K562 (cell line): ENCODE data around the gene CCDC85C. TPM values are rescaled to one million over a fixed set of nuclear protein-coding genes. Genes with fewer than 3 reads are reported as not detected.

Source experiments
- ATAC-seq: fragments of 200-7000 bp; cut with Tn5 transposase; 3 replicates; pipeline ENCODE4 v1.9.1; 2020; ENCODE audit warnings: moderate library complexity
- BruUV-seq: library from RNA; stranded (reverse); fragments of 400-500 nt; replicated peaks from 2 replicates; lab custom pipeline; 2021; lab: Mats Ljungman, UMichigan
- CTCF ChIA-PET: fragments of 300-600 bp; formaldehyde crosslinking; extraction: SDS; loops from one replicate; lab custom pipeline; 2021; ENCODE audit warnings: low intra/inter-chr PET ratio; lab: Yijun Ruan, JAX
- POLR2A ChIA-PET: fragments of 300-600, 350-650 bp; sonication (Branson Sonifier 250); formaldehyde crosslinking; extraction: SDS; loops from one replicate; lab custom pipeline; 2021; ENCODE audit warnings: antibody characterized with exemption, inconsistent platforms; lab: Yijun Ruan, JAX
- DNase-seq, 4 experiments: peaks; one replicate each; pipeline versions ENCODE4 v3.0.0 to v3.0.0-alpha.2; 2011 to 2018; ENCODE audit warnings: low spot score in 3 of 4, mixed read lengths in 3 of 4; ENCODE audit errors: extremely low read depth in 1 of 4
- FAIRE-seq: peaks from 2 replicates; lab custom pipeline; 2011; peaks lifted over from hg19 to GRCh38; lab: Jason Lieb, UNC
- H2AFZ ChIP-seq: 2 replicates; pipeline ENCODE4 v1.6.0; 2011; ENCODE audit warnings: low read depth, low read length, control low read depth, inconsistent platforms
- H3K27ac ChIP-seq: fragments of 200-600 bp; 3 replicates; pipeline ENCODE4 v1.8.0; 2011; ENCODE audit warnings: low read depth, mild to moderate bottlenecking, control low read depth, inconsistent platforms, low read length, moderate library complexity, mixed read lengths; ENCODE audit errors: extremely low read depth
- H3K27me3 ChIP-seq, 2 experiments: fragments of 300-600 bp in 1 of 2; 2 replicates in 1 of 2; 3 replicates in 1 of 2; pipeline versions ENCODE4 v1.6.0 to v1.8.0; 2011; ENCODE audit warnings: inconsistent platforms in 2 of 2, low read length in 2 of 2, mild to moderate bottlenecking in 1 of 2, mixed read lengths in 1 of 2, moderate library complexity in 1 of 2; ENCODE audit not compliant: control insufficient read depth in 2 of 2, insufficient read depth in 2 of 2
- H3K36me3 ChIP-seq: fragments of 300-600 bp; 3 replicates; pipeline ENCODE4 v1.8.0; 2011; ENCODE audit warnings: mild to moderate bottlenecking, low read length, inconsistent platforms; ENCODE audit not compliant: control insufficient read depth, insufficient read depth
- H3K4me1 ChIP-seq, 2 experiments: fragments of 200-600 bp in 1 of 2; replicated peaks in 1 of 2; 2 replicates in 1 of 2; 3 replicates in 1 of 2; pipeline versions ENCODE4 v1.5.1 to v1.8.0; 2011; ENCODE audit warnings: inconsistent platforms in 2 of 2, low read length in 2 of 2, mild to moderate bottlenecking in 1 of 2, mixed read lengths in 1 of 2, moderate library complexity in 1 of 2; ENCODE audit not compliant: control insufficient read depth in 2 of 2, insufficient read depth in 2 of 2
- H3K4me2 ChIP-seq: 2 replicates; pipeline ENCODE4 v1.6.1; 2011; ENCODE audit warnings: low read length, control low read depth, inconsistent platforms, mixed read lengths; ENCODE audit not compliant: insufficient read depth
- H3K4me3 ChIP-seq: fragments of 200-600 bp; sonication (generic), shearing (Covaris generic); 2 replicates; pipeline ENCODE4 v1.5.1; 2016; ENCODE audit warnings: control low read depth, inconsistent platforms
- H3K79me2 ChIP-seq: fragments of 200-600 bp; 3 replicates; pipeline ENCODE4 v1.8.0; 2011; ENCODE audit warnings: low read length, inconsistent platforms; ENCODE audit not compliant: control insufficient read depth, insufficient read depth
- H3K9ac ChIP-seq, 2 experiments: 2 replicates each; pipeline versions ENCODE4 v1.6.0 to v1.6.1; 2011; ENCODE audit warnings: low read depth in 2 of 2, low read length in 2 of 2, control low read depth in 1 of 2, inconsistent platforms in 1 of 2, mild to moderate bottlenecking in 1 of 2, mixed read lengths in 1 of 2; ENCODE audit not compliant: insufficient read depth in 1 of 2
- H3K9me1 ChIP-seq: one replicate; pipeline ENCODE4 v1.6.0; 2011; ENCODE audit warnings: inconsistent platforms, mild to moderate bottlenecking, low read length, moderate library complexity; ENCODE audit not compliant: control insufficient read depth, insufficient read depth
- H3K9me3 ChIP-seq: replicated peaks from 2 replicates; pipeline ENCODE4 v1.5.1; 2011; ENCODE audit warnings: low read depth, low read length, inconsistent platforms; ENCODE audit not compliant: control insufficient read depth, insufficient read depth
- H4K20me1 ChIP-seq: replicated peaks from 2 replicates; pipeline ENCODE4 v1.6.1; 2011; ENCODE audit warnings: low read length, inconsistent platforms, mixed read lengths; ENCODE audit not compliant: control insufficient read depth, insufficient read depth
- CC2D1A ChIP-seq: fragments of 450-650 bp; IDR thresholded peaks from 2 replicates; pipeline ENCODE4 v1.6.1; 2017; ENCODE audit warnings: mild to moderate bottlenecking
- MCM2 ChIP-seq: fragments of 450-650 bp; IDR thresholded peaks from 2 replicates; pipeline ENCODE4 v1.6.1; 2017; ENCODE audit warnings: low read depth, mild to moderate bottlenecking
- WGBS: fragments of 100-300 bp; shearing (Covaris generic); methylation state at CpG from one replicate; pipeline ENCODE4 v1.1.6; 2016; ENCODE audit warnings: low coverage, mixed read lengths; ENCODE audit not compliant: insufficient coverage; ENCODE audit errors: missing lambda C conversion rate; 5-methylcytosine and 5-hydroxymethylcytosine counted together
- in situ Hi-C: fragments of 300-500 bp; cut with MboI; formaldehyde crosslinking; loops from 4 replicates; pipeline ENCODE4 v1.15.0; 2018; ENCODE audit warnings: inconsistent platforms, mixed read lengths
- intact Hi-C: fragments of 100-400 bp; cut with micrococcal nuclease; formaldehyde crosslinking; loops from 2 replicates; pipeline ENCODE4 v1.14.2; 2022
- polyA plus RNA-seq, 8 experiments: library from polyadenylated mRNA; depleted of rRNA in 4 of 8; stranded (reverse) in 5 of 8; unstranded in 3 of 8; fragments of >200 nt; fragmentation: Nextera tagmentation in 2 of 8; fragmentation: Illumina TruSeq in 1 of 8; extraction: Ambion mirVana in 2 of 8; extraction: Trizol in 1 of 8; gene quantifications; 2 replicates each; pipeline versions ENCODE4 v1.2.1 to v1.2.3, GENCODE V29; 2011 to 2014; ENCODE audit warnings: inconsistent platforms in 1 of 8, missing spikeins in 1 of 8
- total RNA-seq, 7 experiments: library from RNA; depleted of rRNA in 6 of 7; stranded (reverse); fragments of >200 nt in 6 of 7; fragmentation: Illumina TruSeq in 2 of 7; extraction: Trizol in 2 of 7; gene quantifications; 2 replicates each; pipeline versions ENCODE4 v1.2.1 to v1.2.3, GENCODE V29; 2011 to 2021; ENCODE audit warnings: low replicate concordance in 1 of 7
- TF ChIP-seq, protein P1 (sequence below): fragments of 250-450 bp; sonication (Bioruptor Pico); IDR thresholded peaks from 2 replicates; pipeline ENCODE4 v1.5.0; 2021; ENCODE audit warnings: mild to moderate bottlenecking, borderline replicate concordance
- TF ChIP-seq, protein P2 (sequence below): sonication (generic); formaldehyde crosslinking; IDR thresholded peaks from 2 replicates; pipeline ENCODE4 v1.8.1; 2023; ENCODE audit warnings: mild to moderate bottlenecking, missing genetic modification reagents, moderate library complexity
- TF ChIP-seq, protein P3 (sequence below), 2 experiments: fragments of 450-650 bp in 1 of 2; sonication (generic) in 1 of 2; formaldehyde crosslinking in 1 of 2; IDR thresholded peaks in 1 of 2; conservative IDR thresholded peaks in 1 of 2; 2 replicates each; pipeline versions ENCODE4 v1.6.1 to v1.8.1; 2016 to 2023; ENCODE audit warnings: mild to moderate bottlenecking in 2 of 2, moderate library complexity in 2 of 2, inconsistent platforms in 1 of 2, missing genetic modification reagents in 1 of 2

Gene CCDC85C
- total and polyA plus RNA-seq, 9 of the 15 experiments (the other 6 are each of a cell fraction or from before 2014, with no cell fraction given): 0.18 to 22.0 (median 6.3) TPM

DNA sequence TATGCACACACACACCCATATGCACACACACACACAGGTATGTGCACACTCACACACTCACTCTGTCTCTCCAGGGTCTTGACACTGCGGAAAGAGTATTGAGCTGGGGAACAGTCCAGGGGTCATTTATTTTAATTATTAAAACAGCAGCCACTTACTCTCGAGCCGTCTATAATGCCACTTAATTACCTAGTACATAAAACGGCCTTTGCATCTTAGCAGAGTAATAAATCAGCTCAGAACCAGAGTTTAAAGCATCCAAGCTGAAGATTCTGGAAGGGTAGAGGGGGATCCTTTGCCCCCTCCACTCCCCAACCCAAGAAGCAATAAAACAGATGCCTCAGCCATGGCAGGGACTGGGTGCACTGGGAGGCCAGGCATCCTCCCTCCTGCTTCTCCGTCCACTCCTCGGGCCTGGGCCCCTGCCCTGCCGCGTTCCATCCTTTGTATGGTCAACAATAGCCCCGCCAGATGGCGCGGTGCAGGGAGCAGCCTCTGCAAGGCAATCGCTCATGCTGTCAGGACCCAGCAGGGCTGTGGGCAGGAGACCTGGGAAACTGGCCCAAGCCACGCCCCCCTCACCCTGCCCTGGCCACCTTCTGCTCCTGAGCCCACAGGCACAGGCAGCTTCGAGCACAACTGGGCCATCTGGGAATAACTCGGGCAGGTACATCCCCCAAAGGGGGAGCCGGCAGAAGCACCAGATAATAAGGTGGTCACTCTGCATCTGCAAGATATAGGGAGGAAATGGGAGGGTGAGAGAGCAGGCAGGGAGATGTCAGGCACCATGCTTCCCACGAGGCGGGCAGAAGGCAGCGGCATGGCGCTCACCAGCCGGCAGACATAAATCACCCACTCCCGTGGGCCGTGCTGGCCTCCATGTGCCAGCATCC, 40.9 kb downstream of the CCDC85C start (continued):
- TF ChIP-seq, protein P1, sequence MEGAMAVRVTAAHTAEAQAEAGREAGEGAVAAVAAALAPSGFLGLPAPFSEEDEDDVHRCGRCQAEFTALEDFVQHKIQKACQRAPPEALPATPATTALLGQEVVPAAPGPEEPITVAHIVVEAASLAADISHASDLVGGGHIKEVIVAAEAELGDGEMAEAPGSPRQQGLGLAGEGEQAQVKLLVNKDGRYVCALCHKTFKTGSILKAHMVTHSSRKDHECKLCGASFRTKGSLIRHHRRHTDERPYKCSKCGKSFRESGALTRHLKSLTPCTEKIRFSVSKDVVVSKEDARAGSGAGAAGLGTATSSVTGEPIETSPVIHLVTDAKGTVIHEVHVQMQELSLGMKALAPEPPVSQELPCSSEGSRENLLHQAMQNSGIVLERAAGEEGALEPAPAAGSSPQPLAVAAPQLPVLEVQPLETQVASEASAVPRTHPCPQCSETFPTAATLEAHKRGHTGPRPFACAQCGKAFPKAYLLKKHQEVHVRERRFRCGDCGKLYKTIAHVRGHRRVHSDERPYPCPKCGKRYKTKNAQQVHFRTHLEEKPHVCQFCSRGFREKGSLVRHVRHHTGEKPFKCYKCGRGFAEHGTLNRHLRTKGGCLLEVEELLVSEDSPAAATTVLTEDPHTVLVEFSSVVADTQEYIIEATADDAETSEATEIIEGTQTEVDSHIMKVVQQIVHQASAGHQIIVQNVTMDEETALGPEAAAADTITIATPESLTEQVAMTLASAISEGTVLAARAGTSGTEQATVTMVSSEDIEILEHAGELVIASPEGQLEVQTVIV: no peak
- TF ChIP-seq CC2D1A: no peak
- TF ChIP-seq, protein P2, sequence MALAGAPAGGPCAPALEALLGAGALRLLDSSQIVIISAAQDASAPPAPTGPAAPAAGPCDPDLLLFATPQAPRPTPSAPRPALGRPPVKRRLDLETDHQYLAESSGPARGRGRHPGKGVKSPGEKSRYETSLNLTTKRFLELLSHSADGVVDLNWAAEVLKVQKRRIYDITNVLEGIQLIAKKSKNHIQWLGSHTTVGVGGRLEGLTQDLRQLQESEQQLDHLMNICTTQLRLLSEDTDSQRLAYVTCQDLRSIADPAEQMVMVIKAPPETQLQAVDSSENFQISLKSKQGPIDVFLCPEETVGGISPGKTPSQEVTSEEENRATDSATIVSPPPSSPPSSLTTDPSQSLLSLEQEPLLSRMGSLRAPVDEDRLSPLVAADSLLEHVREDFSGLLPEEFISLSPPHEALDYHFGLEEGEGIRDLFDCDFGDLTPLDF (CRISPR knock-in tag): no peak

DNA sequence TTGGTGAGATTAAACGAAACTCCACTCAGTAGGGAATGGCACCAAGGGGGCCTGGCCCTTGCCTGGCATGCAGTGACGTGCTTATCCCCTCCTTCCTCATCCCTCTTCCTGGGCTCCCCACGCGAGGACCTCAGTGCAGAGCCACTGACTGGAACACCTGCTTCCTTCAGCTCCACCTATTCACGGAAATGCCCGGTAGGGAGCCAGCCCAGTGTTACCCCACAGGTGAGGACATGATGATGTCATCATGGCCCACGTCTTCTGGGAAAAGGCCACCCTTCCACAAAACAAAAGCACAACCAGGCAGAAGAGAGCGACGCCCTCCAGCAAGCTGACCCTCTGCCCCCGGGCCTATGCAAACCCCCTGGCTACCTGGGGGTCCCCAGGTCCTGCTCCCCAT, 42.1 kb downstream of the CCDC85C start:
- Histone ChIP-seq H3K9me3 (no peaks in the 10 kb centered on the region), H3K27me3 (no peaks in the 10 kb centered on the region), H3K79me2 (no peaks in the 10 kb centered on the region), H2AFZ (no peak overlapping the region), H4K20me1 (peaks cover 39% of the 10 kb centered on the region), H3K4me3 (no peak overlapping the region), H3K9me1 (no peaks in the 10 kb centered on the region), H3K9ac (no peak overlapping the region), H3K4me1 (peaks cover 0 to 36% of the 10 kb centered on the region in 2 experiments; a peak in 3 of 5 replicates), H3K4me2 (no peak overlapping the region), H3K27ac (no peak overlapping the region), H3K36me3 (no peaks in the 10 kb centered on the region)
- intact Hi-C loops (no loop called here), in situ Hi-C loops (no loop called here)
- BruUV-seq: no TSS peak
- no peak for FAIRE-seq
- DNase-seq: no peak
- 62% methylated on average over 7 of the region's 10 CpGs for WGBS
- TF ChIP-seq, protein P3, sequence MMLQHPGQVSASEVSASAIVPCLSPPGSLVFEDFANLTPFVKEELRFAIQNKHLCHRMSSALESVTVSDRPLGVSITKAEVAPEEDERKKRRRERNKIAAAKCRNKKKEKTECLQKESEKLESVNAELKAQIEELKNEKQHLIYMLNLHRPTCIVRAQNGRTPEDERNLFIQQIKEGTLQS (IDR thresholded peaks at IDR 0.05): peak; percentile 29; the same call in 1 of the 2 replicates
- TF ChIP-seq, protein P3 (CRISPR knock-in tag; conservative IDR thresholded peaks at IDR 0.05): no peak
- TF ChIP-seq MCM2: no peak
- CTCF ChIA-PET: no interaction called here
- ATAC-seq: no peak
- POLR2A ChIA-PET: no interaction called here
